Vagina (tissue), 2 donors: ENCODE measurements around the gene UCK1. TPM values are rescaled to one million over a fixed set of nuclear protein-coding genes. Genes with fewer than 3 reads are reported as not detected.

Experiments used
- DNase-seq, 2 donors: peaks; one replicate each; pipeline ENCODE4 v3.0.0-alpha.2; 2017; ENCODE audit errors: extremely low spot score in 2 of 2
- H3K27ac ChIP-seq: fragments of 200-600 bp; sonication (generic); one replicate; pipeline ENCODE4 v1.5.1; 2019
- H3K27me3 ChIP-seq: fragments of 200-600 bp; sonication (generic); one replicate; pipeline ENCODE4 v1.5.1; 2019
- H3K36me3 ChIP-seq, 2 donors: fragments of 200-600 bp; sonication (generic); one replicate each; pipeline ENCODE4 v1.5.1; 2017 to 2019
- H3K4me1 ChIP-seq: fragments of 200-600 bp; sonication (generic); one replicate; pipeline ENCODE4 v1.5.1; 2019
- H3K4me3 ChIP-seq, 2 donors: fragments of 200-600 bp; sonication (generic); 1 replicate in 1 of 2; 2 replicates in 1 of 2; pipeline ENCODE4 v1.5.1; 2016 to 2019
- H3K9me3 ChIP-seq: fragments of 200-600 bp; sonication (generic); one replicate; pipeline ENCODE4 v1.5.1; 2019
- CTCF ChIP-seq, 3 experiments: fragments of 450-650 bp in 2 of 3; fragments of 200-600 bp in 1 of 3; sonication (generic) in 1 of 3; IDR thresholded peaks; one replicate each; pipeline ENCODE4 v1.5.1; 2017 to 2019; ENCODE audit warnings: antibody characterized with exemption in 3 of 3, mild to moderate bottlenecking in 2 of 3, moderate library complexity in 2 of 3
- POLR2A ChIP-seq, 2 donors: fragments of 450-650 bp; IDR thresholded peaks; one replicate each; pipeline ENCODE4 v1.6.1; 2017; ENCODE audit warnings: antibody characterized with exemption in 2 of 2, mild to moderate bottlenecking in 2 of 2, moderate library complexity in 2 of 2
- POLR2AphosphoS5 ChIP-seq, 2 donors: sonication (generic); formaldehyde crosslinking; IDR thresholded peaks; one replicate each; pipeline ENCODE4 v1.9.0; 2017; ENCODE audit warnings: antibody characterized with exemption in 2 of 2, mild to moderate bottlenecking in 2 of 2, low read depth in 1 of 2; ENCODE audit not compliant: insufficient read depth in 1 of 2
- intact Hi-C: fragments of 100-400 bp; cut with DNase I; formaldehyde crosslinking; loops from one replicate; pipeline ENCODE4 v1.15.1; 2023
- total RNA-seq: library from RNA; depleted of rRNA; stranded (reverse); fragments of >200 nt; gene quantifications from one replicate; pipeline ENCODE4 v1.2.3, GENCODE V29; 2016

UCK1 gene
- total RNA-seq, 1 donor from 2014 or later: 37.3 TPM

GRCh38 chr9:131521822-131522221 lies 9.2 kb downstream of the UCK1 start:
- TF ChIP-seq POLR2AphosphoS5 (IDR thresholded peaks at IDR 0.05; ENCODE audit: insufficient read depth in 1 of 2, low read depth in 1 of 2) (no peak), POLR2A (IDR thresholded peaks at IDR 0.05) (no peak), CTCF (IDR thresholded peaks at IDR 0.05) (no peak)
- Histone ChIP-seq H3K4me3 (no peak overlapping the region), H3K27me3 (no peaks in the 10 kb centered on the region), H3K4me1 (no peaks in the 10 kb centered on the region), H3K36me3 (peaks cover 0 to 79% of the 10 kb centered on the region in 2 donors), H3K27ac (no peak overlapping the region), H3K9me3 (no peaks in the 10 kb centered on the region)
- no peak for DNase-seq
- intact Hi-C loops: no loop called here

- TF ChIP-seq POLR2A (IDR thresholded peaks at IDR 0.05): no peak
- no peak for TF ChIP-seq POLR2AphosphoS5 (IDR thresholded peaks at IDR 0.05; ENCODE audit: insufficient read depth in 1 of 2, low read depth in 1 of 2)
- no peak for TF ChIP-seq CTCF (IDR thresholded peaks at IDR 0.05)
- Histone ChIP-seq H3K27me3 (no peaks in the 10 kb centered on the region), H3K36me3 (peaks cover 0 to 79% of the 10 kb centered on the region in 2 donors), H3K4me1 (no peaks in the 10 kb centered on the region), H3K27ac (no peak overlapping the region), H3K9me3 (no peaks in the 10 kb centered on the region), H3K4me3 (no peak overlapping the region)
- intact Hi-C loops: no loop called here
- no peak for DNase-seq
These were observed 9.9 kb downstream of the UCK1 start for GRCh38 chr9:131521203-131521602.

GRCh38 chr9:131520503-131520902 lies 10.6 kb downstream of the UCK1 start:
- Histone ChIP-seq H3K4me1 (no peaks in the 10 kb centered on the region), H3K27me3 (no peaks in the 10 kb centered on the region), H3K27ac (no peak overlapping the region), H3K36me3 (peaks cover 0 to 78% of the 10 kb centered on the region in 2 donors), H3K4me3 (no peak overlapping the region), H3K9me3 (no peaks in the 10 kb centered on the region)
- no peak for TF ChIP-seq CTCF (IDR thresholded peaks at IDR 0.05)
- TF ChIP-seq POLR2AphosphoS5 (IDR thresholded peaks at IDR 0.05; ENCODE audit: insufficient read depth in 1 of 2, low read depth in 1 of 2): no peak
- no peak for TF ChIP-seq POLR2A (IDR thresholded peaks at IDR 0.05)
- no peak for DNase-seq
- intact Hi-C loops: no loop called here

- Histone ChIP-seq H3K27ac (no peak overlapping the region), H3K9me3 (no peaks in the 10 kb centered on the region), H3K4me3 (no peak overlapping the region), H3K4me1 (no peaks in the 10 kb centered on the region), H3K36me3 (peaks cover 0 to 77% of the 10 kb centered on the region in 2 donors), H3K27me3 (no peaks in the 10 kb centered on the region)
- no peak for DNase-seq
- no peak for TF ChIP-seq CTCF (IDR thresholded peaks at IDR 0.05)
- TF ChIP-seq POLR2AphosphoS5 (IDR thresholded peaks at IDR 0.05; ENCODE audit: insufficient read depth in 1 of 2, low read depth in 1 of 2): no peak
- no peak for TF ChIP-seq POLR2A (IDR thresholded peaks at IDR 0.05)
- intact Hi-C loops: no loop called here
These were observed 12.5 kb downstream of the UCK1 start for GRCh38 chr9:131518553-131518952.

GRCh38 chr9:131517761-131518190 lies 13.3 kb downstream of the UCK1 start:
- intact Hi-C loops: no loop called here
- no peak overlapping the region for H3K27ac ChIP-seq

More at GRCh38 chr9:131517761-131518190, 13.3 kb downstream of the UCK1 start:
- Histone ChIP-seq H3K4me1 (no peaks in the 10 kb centered on the region), H3K27me3 (no peaks in the 10 kb centered on the region), H3K4me3 (no peak overlapping the region), H3K36me3 (peaks cover 0 to 85% of the 10 kb centered on the region in 2 donors), H3K9me3 (no peaks in the 10 kb centered on the region)
- TF ChIP-seq POLR2A (IDR thresholded peaks at IDR 0.05) (no peak), POLR2AphosphoS5 (IDR thresholded peaks at IDR 0.05; ENCODE audit: insufficient read depth in 1 of 2, low read depth in 1 of 2) (no peak), CTCF (IDR thresholded peaks at IDR 0.05) (no peak)
- DNase-seq: no peak
